Effector CD8-positive, alpha-beta T cell (primary cell): ENCODE results near the gene ADAMTSL2.

Experiments used
- DNase-seq: peaks from one replicate; lab custom pipeline; 2025; lab: John Stamatoyannopoulos, UW

ADAMTSL2 gene

GRCh38 chr9:133535306-133535877 is 888 bp downstream of the ADAMTSL2 start:
- no peak for DNase-seq

- no peak for DNase-seq
Measured at GRCh38 chr9:133536080-133536479, 1.6 kb downstream of the ADAMTSL2 start.

- DNase-seq = no peak
Measured at GRCh38 chr9:133536536-133536935, 2.0 kb downstream of the ADAMTSL2 start.

GRCh38 chr9:133537257-133537656 is 2.8 kb downstream of the ADAMTSL2 start:
- no peak for DNase-seq

GRCh38 chr9:133538176-133538575 is 3.7 kb downstream of the ADAMTSL2 start:
- no peak for DNase-seq

GRCh38 chr9:133538851-133539833 is 4.6 kb downstream of the ADAMTSL2 start:
- DNase-seq = no peak

- no peak for DNase-seq
Measured at GRCh38 chr9:133539991-133540697, 5.6 kb downstream of the ADAMTSL2 start.

GRCh38 chr9:133540698-133541025 is 6.2 kb downstream of the ADAMTSL2 start:
- DNase-seq = no peak

- no peak for DNase-seq
Measured at GRCh38 chr9:133542002-133542401, 7.5 kb downstream of the ADAMTSL2 start.

- no peak for DNase-seq
Measured at GRCh38 chr9:133543772-133544467, 9.4 kb downstream of the ADAMTSL2 start.

- no peak for DNase-seq
Measured at GRCh38 chr9:133545494-133546286, 11.2 kb downstream of the ADAMTSL2 start.

- no peak for DNase-seq
Measured at GRCh38 chr9:133546287-133546680, 11.8 kb downstream of the ADAMTSL2 start.

GRCh38 chr9:133547116-133547515 is 12.6 kb downstream of the ADAMTSL2 start:
- DNase-seq = no peak

GRCh38 chr9:133551446-133551845 is 16.9 kb downstream of the ADAMTSL2 start:
- DNase-seq = no peak

- no peak for DNase-seq
Measured at GRCh38 chr9:133552236-133552635, 17.7 kb downstream of the ADAMTSL2 start.

GRCh38 chr9:133553123-133553522 is 18.6 kb downstream of the ADAMTSL2 start:
- DNase-seq = no peak

- no peak for DNase-seq
Measured at GRCh38 chr9:133553973-133554713, 19.6 kb downstream of the ADAMTSL2 start.

GRCh38 chr9:133554729-133555128 is 20.2 kb downstream of the ADAMTSL2 start:
- no peak for DNase-seq

- DNase-seq = no peak
Measured at GRCh38 chr9:133556354-133556753, 21.9 kb downstream of the ADAMTSL2 start.

GRCh38 chr9:133557581-133557980 is 23.1 kb downstream of the ADAMTSL2 start:
- no peak for DNase-seq
